Hepatic stellate cell (primary cell): ENCODE results near the gene KIF1C.
"Not testable (repeated sequence)": the region's sequence is repeated elsewhere in the genome, so short reads cannot be mapped to it uniquely, and the experiment has no call there.

ENCODE experiments used
- DNase-seq: peaks from one replicate; pipeline ENCODE4 v3.0.0; 2011; ENCODE audit warnings: low spot score

KIF1C gene

GRCh38 chr17:5002121-5002788 lies 4.5 kb downstream of the KIF1C start:
- no peak for DNase-seq

- DNase-seq: no peak
Measured at GRCh38 chr17:5003214-5003867, 5.6 kb downstream of the KIF1C start.

- no peak for DNase-seq
Measured at GRCh38 chr17:5011928-5012327, 14.2 kb downstream of the KIF1C start.

GRCh38 chr17:5014357-5014756 lies 16.6 kb downstream of the KIF1C start:
- no peak for DNase-seq

- DNase-seq: peak; percentile 69
Measured at GRCh38 chr17:5019475-5019956, 21.8 kb downstream of the KIF1C start.

GRCh38 chr17:5020502-5021023 lies 22.8 kb downstream of the KIF1C start:
- DNase-seq: no peak

- no peak for DNase-seq
Measured at GRCh38 chr17:5022171-5022711, 24.5 kb downstream of the KIF1C start.

- no peak for DNase-seq
Measured at GRCh38 chr17:5023588-5024147, 25.9 kb downstream of the KIF1C start.

- no peak for DNase-seq
Measured at GRCh38 chr17:5024604-5025003, 26.9 kb downstream of the KIF1C start.

- DNase-seq: no peak
Measured at GRCh38 chr17:5027299-5027698, 29.5 kb downstream of the KIF1C start.

GRCh38 chr17:5027916-5028315 lies 30.2 kb downstream of the KIF1C start:
- DNase-seq: no peak

- not testable (repeated sequence) for DNase-seq
Measured at GRCh38 chr17:5030168-5030567, 32.4 kb downstream of the KIF1C start.

- peak; percentile 81 for DNase-seq
Measured at GRCh38 chr17:5031365-5032082, 33.8 kb downstream of the KIF1C start.

GRCh38 chr17:5032865-5033264 lies 35.1 kb downstream of the KIF1C start:
- DNase-seq: no peak

GRCh38 chr17:5033352-5034015 lies 35.7 kb downstream of the KIF1C start:
- no peak for DNase-seq

GRCh38 chr17:5034063-5034462 lies 36.3 kb downstream of the KIF1C start:
- no peak for DNase-seq

- DNase-seq: no peak
Measured at GRCh38 chr17:5034651-5035050, 36.9 kb downstream of the KIF1C start.

- DNase-seq: no peak
Measured at GRCh38 chr17:5035315-5035714, 37.6 kb downstream of the KIF1C start, which contains the start of gene SLC52A1. Gene SLC52A1, minus strand, starts transcription at chr17:5035426. Its CDS starts 820 bp downstream, at chr17:5034606.

GRCh38 chr17:5042157-5043022 lies 44.6 kb downstream of the KIF1C start:
- DNase-seq: no peak

- no peak for DNase-seq
Measured at GRCh38 chr17:5043524-5043923, 45.8 kb downstream of the KIF1C start.

GRCh38 chr17:5044630-5045029 lies 46.9 kb downstream of the KIF1C start:
- no peak for DNase-seq
